Epithelial cell of proximal tubule (primary cell): ENCODE results near the gene VOPP1. TPM values are rescaled to one million over a fixed set of nuclear protein-coding genes. Genes with fewer than 3 reads are reported as not detected.

Experiments
- DNase-seq: peaks from one replicate; pipeline ENCODE4 v3.0.0-alpha.2; 2011; ENCODE audit warnings: low read depth
- H3K4me3 ChIP-seq: 2 replicates; pipeline ENCODE4 v1.5.1; 2011; ENCODE audit warnings: low read depth, mild to moderate bottlenecking, low read length
- total RNA-seq: library from RNA; depleted of rRNA; stranded (reverse); fragments of >200 nt; gene quantifications from 2 replicates; pipeline ENCODE4 v1.2.3, GENCODE V29; 2015
- TF ChIP-seq, protein P1 (sequence below): conservative IDR thresholded peaks from 2 replicates; pipeline ENCODE4 v1.5.1; 2012; ENCODE audit warnings: low read depth, mild to moderate bottlenecking, low read length

The VOPP1 gene
- total RNA-seq, 1 donor from 2014 or later = 98.3 TPM

DNA sequence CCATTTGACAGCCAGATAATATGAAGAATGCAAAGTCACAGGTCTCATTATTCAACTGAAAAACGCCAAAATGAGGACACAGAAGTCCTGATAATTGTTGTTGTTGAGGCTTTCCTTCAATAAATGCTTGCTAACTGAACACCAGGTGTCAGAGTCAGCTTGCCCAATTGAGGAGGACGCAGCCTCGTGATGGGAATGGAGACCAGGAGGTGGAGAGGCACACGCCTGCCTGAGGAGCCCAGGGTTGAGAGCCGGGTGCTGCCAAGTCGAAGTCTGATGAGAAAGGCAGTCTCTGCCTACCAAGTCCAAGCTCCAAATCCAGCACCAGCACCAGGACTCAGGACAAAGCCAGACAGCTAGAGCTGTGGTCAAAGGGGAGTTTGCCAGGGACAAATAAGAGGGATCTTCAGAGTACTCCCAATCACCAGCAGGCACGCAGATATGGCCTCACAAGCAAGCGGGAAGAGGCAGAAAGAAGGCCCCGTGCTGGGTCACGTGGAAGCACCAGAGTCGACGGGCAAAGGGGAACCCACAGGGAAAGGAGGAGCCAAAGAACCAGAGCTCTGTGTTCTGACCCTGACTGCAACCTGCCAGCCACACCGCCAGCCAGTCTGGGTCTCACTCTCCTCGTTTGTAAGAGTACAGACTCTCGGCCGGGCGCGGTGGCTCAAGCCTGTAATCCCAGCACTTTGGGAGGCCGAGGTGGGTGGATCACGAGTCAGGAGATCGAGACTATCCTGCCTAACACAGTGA is 47.6 kb downstream of the VOPP1 start:
- TF ChIP-seq, protein P1, sequence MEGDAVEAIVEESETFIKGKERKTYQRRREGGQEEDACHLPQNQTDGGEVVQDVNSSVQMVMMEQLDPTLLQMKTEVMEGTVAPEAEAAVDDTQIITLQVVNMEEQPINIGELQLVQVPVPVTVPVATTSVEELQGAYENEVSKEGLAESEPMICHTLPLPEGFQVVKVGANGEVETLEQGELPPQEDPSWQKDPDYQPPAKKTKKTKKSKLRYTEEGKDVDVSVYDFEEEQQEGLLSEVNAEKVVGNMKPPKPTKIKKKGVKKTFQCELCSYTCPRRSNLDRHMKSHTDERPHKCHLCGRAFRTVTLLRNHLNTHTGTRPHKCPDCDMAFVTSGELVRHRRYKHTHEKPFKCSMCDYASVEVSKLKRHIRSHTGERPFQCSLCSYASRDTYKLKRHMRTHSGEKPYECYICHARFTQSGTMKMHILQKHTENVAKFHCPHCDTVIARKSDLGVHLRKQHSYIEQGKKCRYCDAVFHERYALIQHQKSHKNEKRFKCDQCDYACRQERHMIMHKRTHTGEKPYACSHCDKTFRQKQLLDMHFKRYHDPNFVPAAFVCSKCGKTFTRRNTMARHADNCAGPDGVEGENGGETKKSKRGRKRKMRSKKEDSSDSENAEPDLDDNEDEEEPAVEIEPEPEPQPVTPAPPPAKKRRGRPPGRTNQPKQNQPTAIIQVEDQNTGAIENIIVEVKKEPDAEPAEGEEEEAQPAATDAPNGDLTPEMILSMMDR = no peak
- DNase-seq = no peak
- no peak overlapping the region for H3K4me3 ChIP-seq

DNA sequence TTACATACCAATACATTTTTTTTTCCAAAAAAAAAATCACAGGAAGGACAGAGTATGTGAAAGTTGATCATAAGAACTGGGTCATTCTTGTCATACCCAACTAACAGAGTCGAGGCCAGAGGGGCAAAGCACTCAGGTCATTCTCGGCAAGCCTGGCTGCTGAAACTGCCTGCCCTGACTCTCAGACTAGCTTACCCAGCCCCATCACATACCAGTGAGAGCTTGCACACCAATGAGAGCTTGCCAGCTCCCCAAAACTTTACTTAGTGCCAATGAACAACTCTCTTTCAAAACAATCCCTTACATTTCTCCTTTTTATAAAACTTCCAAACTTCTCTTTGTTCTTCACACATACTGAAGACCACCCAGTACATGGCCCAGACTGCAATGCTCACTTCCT is 48.9 kb downstream of the VOPP1 start:
- DNase-seq = no peak
- no peak overlapping the region for H3K4me3 ChIP-seq
- TF ChIP-seq, protein P1 = no peak

DNA sequence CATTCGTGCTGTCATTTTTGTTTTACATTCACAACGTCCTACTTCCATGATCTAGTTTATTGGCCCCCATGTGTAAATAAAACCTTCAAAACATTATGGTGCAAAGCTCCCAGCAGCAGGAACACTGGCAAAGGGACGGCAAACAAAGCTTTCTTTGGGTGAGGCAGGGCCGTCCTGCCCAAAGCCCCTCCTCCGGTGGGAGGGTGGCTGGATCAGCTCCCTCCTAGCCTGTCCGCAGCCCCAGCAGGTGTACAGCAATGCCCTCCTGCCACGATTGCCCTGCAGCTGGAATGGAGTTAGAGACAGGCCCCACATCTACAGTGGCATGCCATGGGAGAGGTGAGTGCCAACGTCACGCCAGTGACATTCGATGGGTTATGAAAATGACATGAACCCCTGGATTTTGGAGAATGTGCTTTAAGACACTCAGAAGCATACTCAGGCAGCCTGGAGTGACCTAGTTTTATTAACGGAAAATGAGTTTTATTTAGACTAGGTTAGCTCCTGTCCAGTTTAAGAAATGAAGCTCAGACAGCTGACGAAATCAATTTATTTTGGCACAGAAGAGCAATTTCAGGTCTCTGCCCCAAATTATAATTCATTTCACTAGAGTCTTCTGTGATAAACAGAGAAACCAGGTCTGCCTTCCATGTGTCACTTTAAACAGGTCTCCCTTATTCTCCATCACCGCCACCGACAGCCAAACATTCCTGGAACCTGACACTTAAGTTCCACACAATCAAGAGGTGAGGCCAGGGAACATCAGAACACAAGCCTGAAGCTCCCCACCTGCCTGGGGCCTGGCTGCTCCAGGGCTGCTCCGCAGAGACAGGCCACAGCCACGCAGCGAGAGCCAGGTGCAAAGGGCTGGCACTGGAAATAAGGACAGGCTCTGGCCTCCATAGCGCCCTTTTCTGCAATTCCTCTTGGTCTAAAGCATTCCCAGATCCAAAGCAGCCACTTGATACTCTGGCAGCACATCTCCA is 50.1 kb downstream of the VOPP1 start:
- TF ChIP-seq, protein P1 = no peak
- no peak for DNase-seq
- H3K4me3 ChIP-seq = no peak overlapping the region

DNA sequence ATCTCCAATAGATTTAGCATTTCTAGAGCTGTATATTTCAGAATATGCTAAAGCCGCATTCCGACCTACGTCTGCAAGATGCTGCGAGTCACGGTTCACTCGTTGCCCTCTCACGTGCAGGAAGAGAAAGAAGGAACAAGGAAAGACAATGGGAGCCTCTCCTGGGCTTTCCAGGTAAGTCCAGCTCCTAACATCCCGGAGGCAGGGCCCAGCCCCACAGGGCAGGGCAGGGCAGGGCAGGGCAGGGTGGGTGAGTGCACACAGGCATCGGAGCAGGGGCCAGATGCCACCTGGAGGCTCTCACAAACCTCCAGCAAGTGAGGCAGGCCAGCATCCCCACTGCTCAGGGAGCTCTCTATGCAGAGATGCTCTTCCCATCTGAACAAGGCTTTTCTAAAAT is 50.8 kb downstream of the VOPP1 start:
- no peak for DNase-seq
- TF ChIP-seq, protein P1 = no peak
- H3K4me3 ChIP-seq = no peak overlapping the region

DNA sequence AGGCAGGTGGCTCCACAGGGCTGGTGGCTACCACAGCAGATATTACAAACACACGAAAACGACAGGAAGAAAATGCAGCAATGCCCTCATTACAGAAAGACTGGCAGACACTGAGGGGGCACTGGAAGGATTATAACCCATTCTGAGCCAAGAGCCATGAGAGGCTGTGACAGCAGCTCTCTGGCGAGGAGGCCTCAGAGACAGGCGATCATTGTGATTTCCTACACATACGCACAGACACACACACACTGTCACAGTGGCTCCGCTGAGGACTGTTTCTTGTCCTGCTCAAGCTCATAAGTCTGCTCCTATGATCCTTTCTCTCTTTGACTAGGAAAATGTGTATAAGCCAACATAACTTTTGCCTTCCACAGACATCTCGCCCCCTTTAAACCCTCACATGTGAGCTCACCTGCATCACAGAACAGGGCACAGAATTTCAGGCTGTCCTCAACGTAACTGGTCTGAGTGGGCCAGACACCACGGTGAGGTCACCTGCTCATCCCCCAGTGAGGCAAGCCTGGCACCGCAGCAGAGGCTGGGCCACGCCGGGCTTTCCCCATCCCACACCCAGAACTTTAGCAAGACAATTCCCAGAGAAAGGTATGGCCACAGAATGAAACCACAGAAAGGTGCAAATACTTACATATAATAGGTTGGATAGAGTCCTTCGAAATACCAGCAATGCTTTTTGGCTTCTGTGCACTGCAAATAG is 51.7 kb downstream of the VOPP1 start:
- TF ChIP-seq, protein P1 = no peak
- no peak overlapping the region for H3K4me3 ChIP-seq
- DNase-seq = no peak

DNA sequence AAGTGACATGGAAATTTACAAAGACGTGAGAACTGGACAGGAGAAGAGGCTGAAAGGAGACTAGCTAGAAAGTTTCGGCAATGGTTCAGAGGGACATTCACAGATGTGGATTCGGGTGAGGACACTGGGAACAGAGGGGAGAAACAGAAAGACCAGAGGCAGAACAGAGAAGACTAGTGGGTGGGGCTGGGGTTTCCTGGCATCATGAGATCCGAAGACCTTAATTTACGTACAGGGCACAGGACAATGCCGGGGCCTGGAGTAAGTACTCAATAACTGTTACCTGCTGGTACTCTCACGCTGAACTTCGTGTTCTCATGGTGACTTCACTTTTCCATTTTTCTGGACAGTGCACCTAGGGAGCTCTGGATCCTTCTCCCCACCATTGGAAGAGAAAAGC is 53.5 kb downstream of the VOPP1 start:
- TF ChIP-seq, protein P1 = no peak
- DNase-seq = no peak
- no peak overlapping the region for H3K4me3 ChIP-seq
